ENCODE results near the gene ARL5A.
"Not testable (repeated sequence)": the region's sequence is repeated elsewhere in the genome, so short reads cannot be mapped to it uniquely, and the experiment has no call there.

GRCh38 chr2:151794422-151794821 is 33.8 kb downstream of the ARL5A start:
- TF ChIP-seq CTCF (IDR thresholded peaks at IDR 0.05; ENCODE audit: low read depth, low read length); POLR2A (IDR thresholded peaks at IDR 0.05; ENCODE audit: extremely low read depth, insufficient read length); MYC (IDR thresholded peaks at IDR 0.05; ENCODE audit: low read depth, low read length): not testable (repeated sequence)

All from NB4 (cell line).